HG03439 (cell line): ENCODE measurements around the gene PTH1R.

Experiments used
- ATAC-seq: cut with Tn5 transposase; IDR thresholded peaks from one replicate; pipeline ENCODE4 v1.9.1; 2021; ENCODE audit warnings: mild to moderate bottlenecking, moderate library complexity; ENCODE audit not compliant: unreplicated experiment

PTH1R gene

DNA sequence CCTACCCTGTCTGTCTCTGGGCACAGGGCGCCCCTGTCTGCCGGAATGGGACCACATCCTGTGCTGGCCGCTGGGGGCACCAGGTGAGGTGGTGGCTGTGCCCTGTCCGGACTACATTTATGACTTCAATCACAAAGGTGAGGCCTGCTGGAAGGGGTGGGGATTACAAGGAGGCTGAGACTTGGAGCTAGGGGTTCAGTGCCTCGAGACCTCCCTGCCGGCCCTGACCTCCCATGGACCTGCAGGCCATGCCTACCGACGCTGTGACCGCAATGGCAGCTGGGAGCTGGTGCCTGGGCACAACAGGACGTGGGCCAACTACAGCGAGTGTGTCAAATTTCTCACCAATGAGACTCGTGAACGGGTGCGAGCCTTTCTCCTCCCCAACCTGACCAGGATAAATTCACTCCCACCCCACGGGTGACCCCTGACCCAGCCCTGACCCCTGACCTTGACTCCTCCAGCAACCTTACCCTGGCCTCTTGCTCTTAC lies 20.4 kb downstream of the PTH1R start:
- ATAC-seq: no peak

DNA sequence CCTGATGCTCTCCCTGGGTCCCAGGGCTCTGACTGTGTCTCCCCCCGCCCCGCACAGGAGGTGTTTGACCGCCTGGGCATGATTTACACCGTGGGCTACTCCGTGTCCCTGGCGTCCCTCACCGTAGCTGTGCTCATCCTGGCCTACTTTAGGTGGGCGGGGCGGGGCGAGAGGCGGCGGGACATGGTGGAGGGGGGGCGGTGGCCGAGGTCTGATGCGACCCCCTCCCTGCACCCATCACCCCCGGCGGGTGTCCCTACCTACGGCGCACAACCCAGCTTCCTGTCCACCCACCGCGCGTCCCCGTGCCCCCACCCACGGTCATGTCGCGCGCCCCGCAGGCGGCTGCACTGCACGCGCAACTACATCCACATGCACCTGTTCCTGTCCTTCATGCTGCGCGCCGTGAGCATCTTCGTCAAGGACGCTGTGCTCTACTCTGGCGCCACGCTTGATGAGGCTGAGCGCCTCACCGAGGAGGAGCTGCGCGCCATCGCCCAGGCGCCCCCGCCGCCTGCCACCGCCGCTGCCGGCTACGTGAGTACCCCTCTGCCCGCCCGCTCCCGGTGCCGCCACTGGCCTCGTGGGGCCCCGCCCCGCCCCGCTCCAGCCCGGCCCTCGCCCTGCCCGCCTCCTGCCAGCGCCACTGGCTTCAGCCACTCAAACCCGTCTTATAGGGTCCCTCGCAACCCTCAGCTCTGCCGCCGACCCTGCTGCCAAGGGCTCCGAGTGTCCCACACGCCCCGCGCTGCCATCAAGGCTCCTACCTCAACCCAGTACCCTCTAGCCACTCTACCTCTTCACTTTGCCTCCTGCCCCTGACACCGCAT lies 21.0 kb downstream of the PTH1R start:
- no peak for ATAC-seq

GRCh38 chr3:46899151-46900006 lies 21.9 kb downstream of the PTH1R start:
- ATAC-seq: no peak

DNA sequence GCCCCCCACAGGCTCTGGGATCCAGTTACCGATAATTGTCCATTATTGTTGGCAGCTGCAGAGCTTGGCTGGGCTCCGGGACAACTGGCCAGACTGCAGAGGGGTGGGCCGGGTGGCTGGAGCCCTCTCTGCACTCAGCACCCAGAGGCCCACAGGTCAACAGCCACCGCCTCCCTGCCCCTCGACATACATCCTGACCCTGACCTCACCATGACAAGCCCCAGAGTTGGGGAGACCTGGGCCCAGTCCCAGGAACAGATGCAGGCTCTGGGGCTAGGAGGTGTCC lies 22.4 kb downstream of the PTH1R start:
- no peak for ATAC-seq

DNA sequence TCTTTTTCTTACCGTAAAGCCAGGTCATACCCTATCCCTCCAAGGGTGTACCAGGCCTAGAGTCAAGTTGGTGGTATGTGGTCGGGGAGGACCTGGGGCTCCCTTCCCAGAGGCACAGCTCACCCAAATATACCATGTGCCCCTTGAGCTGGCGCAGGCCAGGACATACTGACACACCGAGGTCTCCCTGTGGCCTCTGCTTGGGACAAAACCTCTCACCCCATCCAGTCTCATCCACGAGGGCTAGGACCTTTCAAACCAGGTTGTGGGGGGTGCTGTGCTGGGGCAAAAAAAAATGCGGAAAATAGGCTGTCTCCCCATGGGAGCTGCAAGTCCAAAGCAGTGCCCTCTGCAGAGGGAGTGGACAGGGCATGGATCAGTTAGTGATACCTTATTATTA lies 22.8 kb downstream of the PTH1R start:
- no peak for ATAC-seq

- ATAC-seq: no peak
Measured at GRCh38 chr3:46901061-46901460, 23.5 kb downstream of the PTH1R start.

- no peak for ATAC-seq
Measured at GRCh38 chr3:46901591-46902187, 24.2 kb downstream of the PTH1R start.

GRCh38 chr3:46902188-46902631 lies 24.7 kb downstream of the PTH1R start:
- no peak for ATAC-seq

DNA sequence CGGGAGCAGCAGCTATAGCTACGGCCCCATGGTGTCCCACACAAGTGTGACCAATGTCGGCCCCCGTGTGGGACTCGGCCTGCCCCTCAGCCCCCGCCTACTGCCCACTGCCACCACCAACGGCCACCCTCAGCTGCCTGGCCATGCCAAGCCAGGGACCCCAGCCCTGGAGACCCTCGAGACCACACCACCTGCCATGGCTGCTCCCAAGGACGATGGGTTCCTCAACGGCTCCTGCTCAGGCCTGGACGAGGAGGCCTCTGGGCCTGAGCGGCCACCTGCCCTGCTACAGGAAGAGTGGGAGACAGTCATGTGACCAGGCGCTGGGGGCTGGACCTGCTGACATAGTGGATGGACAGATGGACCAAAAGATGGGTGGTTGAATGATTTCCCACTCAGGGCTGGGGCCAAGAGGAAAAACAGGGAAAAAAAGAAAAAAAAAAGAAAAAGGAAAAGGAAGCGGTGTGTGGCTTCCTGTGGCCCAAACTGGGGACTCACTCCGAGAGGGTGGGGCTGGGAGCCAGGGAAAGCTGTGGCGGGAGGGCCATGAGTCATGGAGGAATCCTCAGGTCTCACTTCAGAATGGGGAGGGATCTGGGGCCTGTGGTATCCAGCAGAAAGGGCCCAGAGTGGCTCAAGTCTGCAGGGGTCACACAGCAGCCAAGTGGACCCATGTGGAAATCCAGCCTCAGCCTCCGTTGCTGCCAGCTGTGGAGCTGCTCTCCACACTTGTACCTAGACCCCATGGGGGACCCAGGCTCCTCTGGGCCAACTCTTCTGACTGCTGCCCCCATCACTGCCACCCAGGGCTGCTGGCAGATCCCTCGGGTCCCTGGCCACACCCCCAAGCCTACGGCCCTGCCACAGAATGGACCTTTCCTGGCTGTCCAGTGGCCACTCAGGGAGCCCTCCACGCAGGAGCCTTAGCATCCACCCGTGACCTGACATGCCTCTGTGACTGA lies 26.1 kb downstream of the PTH1R start:
- ATAC-seq: no peak

DNA sequence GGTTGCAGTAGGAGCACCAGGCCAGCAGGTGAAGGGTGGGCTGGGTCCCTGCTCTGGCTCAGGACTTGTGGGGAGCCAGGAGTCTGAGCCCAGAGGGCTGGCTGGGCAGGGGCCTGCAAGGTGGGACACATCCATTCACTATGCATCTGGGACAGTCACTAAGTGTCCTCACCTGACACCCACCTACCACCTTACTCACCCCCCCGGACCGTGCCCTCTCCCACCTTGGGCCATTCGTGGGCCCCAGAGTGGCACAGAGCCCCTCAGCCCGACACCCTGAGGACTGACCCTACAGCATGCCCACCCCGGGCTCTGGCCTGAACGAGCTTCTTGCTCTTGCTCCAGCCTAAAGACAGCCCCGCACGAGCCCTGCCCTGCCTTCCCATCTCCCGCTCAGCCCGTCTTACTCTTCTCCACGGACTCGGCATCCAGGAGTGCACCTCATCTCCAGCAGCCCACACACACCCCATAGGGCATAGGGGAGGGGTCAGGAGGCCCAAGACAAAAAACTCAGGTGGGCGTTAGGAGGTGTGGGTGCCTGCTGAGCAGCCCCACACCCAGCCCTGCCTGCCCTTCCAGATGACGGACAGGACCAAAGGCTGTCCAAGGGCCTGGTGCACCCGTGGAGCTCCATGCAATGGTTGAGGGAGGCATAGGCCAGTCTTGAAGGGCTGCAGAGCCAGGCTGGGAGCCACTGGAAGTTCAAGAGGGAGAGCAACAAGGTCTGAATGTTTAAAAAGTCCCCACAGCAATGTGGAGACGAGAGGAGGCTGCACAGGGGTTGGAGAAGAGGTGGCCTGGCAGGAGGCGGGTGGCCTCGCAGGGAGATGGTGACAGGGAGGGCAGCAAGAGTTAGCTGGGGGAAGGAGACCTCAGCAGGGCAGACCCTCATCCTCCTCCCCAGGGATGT lies 27.0 kb downstream of the PTH1R start:
- no peak for ATAC-seq

DNA sequence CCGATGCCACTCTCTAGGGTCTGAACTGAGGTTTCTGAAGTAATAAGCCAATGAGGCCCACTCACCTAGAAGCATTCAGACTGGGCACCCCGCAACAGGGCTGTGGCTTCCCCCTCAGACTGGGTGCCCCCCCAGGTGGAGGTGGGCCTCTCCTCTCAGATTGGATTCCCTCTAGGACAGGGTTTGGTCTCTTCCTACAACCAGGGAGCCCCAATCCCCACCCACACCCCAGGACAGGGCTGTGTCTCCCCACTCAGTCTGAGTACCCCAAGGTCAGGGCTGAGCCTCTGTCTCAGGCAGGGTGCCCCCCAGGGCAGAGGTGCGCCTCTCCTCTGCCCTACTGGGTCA lies 27.7 kb downstream of the PTH1R start:
- ATAC-seq: no peak

DNA sequence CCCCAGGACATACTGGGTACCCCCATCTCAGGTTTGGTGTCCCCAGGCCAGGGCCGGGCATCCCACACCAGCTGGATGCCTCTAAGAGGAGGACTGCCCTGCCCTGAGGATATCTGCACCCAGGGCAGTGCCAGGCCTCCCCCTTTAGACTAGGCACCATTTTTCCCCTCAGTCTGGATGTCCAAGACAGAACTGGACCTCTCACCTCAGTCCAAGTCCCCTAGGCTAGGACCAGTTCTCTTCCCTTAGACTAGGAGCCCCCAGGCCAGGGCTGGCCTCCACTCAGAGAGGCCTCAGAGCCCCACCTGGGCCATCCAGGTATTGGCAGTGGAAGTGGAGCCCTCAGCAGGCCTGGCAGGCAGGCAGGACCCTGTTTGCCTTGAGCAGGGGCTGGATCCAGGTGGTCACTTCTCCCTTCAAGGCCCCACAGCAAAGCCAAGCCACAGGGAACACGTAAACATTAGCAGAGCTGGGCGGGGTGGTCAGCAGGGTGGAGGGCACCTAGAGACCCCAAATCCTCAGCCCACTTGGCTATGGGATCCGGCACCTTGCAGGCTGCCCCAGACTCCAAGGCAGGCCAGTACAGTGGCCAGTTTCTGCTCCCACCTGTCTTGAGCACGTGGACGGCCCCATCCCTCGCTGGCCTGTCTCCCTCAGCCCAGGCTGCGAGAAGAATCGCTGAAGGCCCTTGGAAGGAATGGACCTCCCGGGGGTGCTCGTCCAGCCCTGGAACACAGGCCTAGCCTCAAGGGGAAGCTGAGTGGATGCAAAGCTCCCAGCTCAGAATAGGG lies 28.3 kb downstream of the PTH1R start:
- no peak for ATAC-seq

GRCh38 chr3:46906471-46907058 lies 29.0 kb downstream of the PTH1R start:
- no peak for ATAC-seq

DNA sequence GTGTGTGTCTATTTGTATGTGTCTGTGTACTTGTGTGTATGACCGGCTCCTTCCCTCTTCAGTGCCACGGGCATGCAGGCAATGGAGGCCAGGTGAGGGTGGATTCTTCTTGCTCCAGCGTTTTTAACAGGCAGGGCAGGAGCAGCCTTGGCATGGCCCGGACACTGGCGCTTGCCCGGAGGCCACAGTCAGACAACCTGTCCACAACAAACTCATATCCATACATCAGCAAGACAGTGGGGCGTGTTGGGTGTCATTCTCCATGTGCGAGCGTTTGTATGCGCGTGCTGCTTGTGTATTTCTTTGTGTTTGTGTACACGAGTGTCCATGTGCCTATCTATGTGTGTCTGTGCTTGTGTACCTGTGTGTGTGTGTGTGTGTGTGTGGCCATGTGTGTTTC lies 29.8 kb downstream of the PTH1R start:
- no peak for ATAC-seq

DNA sequence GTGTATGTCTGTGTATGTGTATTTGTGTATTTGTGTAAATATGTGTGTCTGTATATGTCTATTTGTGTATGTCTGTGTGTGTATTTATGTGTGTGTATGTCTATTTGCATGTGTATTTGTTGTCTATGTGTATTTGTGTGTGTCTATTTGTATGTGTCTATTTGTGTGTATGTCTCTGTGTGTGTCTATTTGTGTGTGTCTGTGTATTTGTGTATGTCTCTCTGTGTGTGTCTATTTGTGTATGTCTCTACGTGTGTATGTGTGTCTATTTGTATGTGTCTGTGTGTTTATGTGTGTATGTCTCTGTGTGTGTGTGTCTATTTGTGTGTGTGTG lies 30.4 kb downstream of the PTH1R start:
- ATAC-seq: no peak

DNA sequence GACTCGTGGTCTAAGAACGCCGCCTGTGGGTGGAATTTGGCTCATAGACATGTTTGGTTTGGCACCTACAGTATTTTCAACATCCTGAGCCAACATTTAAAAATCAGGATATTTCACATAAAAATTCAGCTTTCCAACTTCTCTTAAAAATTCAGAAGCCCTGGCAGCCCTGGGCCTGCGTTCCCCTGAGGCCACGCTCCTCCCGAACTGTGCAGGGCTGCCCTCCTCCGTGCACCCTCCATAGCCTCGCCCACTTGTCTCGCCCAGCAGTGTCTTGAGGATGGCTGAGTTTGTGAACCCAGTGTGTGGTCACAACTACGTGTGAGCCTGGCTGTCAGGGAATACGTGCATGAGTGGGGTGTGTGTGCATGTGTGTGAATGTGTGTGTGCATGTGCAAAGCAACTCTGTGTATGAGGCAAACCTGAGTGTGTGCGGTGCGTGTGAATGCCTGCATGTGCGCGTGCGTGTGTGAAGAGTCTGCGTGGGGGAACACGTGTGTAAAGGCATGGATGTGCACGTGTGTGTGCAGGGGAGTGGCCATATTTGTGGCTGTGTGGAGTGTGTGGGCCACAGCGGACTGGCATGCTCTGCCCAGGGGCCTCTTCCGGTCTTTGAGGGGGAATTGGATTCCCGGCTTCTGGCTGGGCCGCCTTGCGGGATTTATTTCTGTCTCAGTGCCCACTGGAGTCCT lies 30.9 kb downstream of the PTH1R start:
- ATAC-seq: no peak

DNA sequence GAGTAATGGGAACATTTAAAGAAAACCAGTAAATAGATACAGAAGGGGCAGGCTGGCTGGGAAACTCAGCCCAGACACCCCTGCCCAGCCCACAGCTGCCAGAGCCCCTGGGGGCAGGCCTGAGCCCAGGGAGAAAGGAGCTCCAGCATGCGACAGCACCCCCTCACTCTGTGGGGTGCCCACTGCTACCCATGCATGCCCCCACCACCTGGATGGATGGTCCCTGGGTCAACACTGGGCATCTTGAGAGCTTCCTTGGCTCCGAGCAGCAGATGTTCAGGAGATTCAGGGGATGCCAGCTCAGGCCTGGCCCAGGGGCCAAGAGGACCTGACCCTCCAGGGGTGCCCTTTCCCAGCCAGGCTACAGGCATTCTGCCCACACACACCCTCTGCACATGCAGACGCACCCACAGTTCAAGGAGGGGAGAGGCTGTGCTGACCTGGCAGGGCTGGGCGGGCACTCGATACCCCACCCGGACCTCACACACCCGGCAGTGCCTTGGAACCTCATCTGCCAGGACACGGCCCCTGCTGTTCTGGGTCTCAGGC lies 31.5 kb downstream of the PTH1R start:
- ATAC-seq: no peak
